ENCODE results near the gene PEX13.
"Not testable (repeated sequence)": the region's sequence is repeated elsewhere in the genome, so short reads cannot be mapped to it uniquely, and the experiment has no call there.

PEX13 gene

DNA sequence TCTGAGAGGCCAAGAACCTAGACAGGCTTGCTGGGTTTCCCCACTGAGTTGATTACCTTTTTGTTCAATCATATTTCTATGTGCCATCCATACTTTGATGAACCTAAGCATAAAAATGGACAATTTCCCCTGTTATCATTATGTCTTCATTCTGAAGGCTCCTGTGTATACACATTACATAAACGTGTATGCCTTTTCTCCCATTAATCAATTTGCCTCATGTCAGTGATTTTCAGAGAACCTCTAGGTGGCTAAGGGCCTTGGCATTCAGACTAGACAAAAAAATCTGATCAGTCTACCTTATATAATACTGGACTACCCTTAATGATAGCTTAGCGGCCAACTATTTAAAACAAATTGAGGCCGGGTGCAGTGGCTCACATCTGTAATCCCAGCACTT, 4.1 kb upstream of the PEX13 start:
- Histone ChIP-seq H3K4me2 (ENCODE audit: low read length) (no peak overlapping the region), H3K9me3 (replicated peaks; ENCODE audit: low read length) (no peaks in the 10 kb centered on the region), H3K36me3 (ENCODE audit: insufficient read depth, low read length) (no peaks in the 10 kb centered on the region), H3K4me3 (ENCODE audit: low read length) (no peak overlapping the region), H3K27me3 (ENCODE audit: control insufficient read depth, insufficient read depth, low read length) (no peaks in the 10 kb centered on the region), H3K9ac (ENCODE audit: low read depth, low read length) (no peak overlapping the region), H3K4me1 (ENCODE audit: control insufficient read depth, insufficient read depth, low read length) (peaks cover 20% of the 10 kb centered on the region)

DNA sequence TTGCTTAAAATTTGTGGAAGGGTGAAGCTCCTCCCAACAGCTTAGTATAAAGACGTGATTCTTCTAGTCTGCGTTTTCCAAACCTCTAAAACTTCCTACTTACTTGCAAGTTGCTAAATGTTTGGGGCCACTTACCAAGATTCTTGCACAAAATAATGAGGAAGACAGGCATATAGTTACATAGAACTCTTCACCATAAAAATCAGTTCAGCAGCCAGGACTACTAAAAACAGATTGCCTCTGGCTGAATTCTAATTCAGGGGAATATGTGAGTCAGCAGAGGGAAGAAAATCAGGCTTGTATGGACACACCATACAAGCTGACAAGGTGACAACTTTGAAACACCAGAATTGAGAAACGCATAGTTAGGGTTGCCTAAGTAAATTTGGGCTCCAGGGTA, 2.8 kb upstream of the PEX13 start:
- Histone ChIP-seq H3K9ac (ENCODE audit: low read depth, low read length) (no peak overlapping the region), H3K36me3 (ENCODE audit: insufficient read depth, low read length) (no peaks in the 10 kb centered on the region)

DNA sequence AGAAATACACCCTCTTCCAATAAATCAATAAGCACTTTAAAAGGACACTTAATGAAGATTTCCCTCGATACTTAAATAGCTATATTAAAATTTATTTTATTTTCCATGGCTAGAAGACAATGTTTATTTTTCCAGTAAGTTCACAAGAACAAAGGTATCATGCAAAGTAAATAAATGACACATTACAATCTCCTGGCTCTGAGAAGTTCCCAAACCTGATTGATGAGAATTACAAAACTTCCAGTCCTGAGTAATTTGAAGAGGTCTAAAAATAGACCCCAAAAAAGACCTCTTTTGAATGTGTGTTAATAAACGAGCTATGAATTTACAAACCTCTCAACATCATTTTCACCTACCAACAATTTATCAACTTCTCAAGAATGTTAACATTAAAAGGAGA, 1.5 kb upstream of the PEX13 start:
- H3K9ac ChIP-seq (ENCODE audit: low read depth, low read length) = peak overlapping the region; percentile 90
- peak overlapping the region; percentile 90 for H3K4me3 ChIP-seq (ENCODE audit: low read length)

More for the DNA sequence above, 2.8 kb upstream of the PEX13 start:
- Histone ChIP-seq H3K4me2 (ENCODE audit: low read length) (no peak overlapping the region), H3K4me1 (ENCODE audit: control insufficient read depth, insufficient read depth, low read length) (peaks cover 20% of the 10 kb centered on the region), H3K27me3 (ENCODE audit: control insufficient read depth, insufficient read depth, low read length) (no peaks in the 10 kb centered on the region), H3K9me3 (replicated peaks; ENCODE audit: low read length) (no peaks in the 10 kb centered on the region), H3K4me3 (ENCODE audit: low read length) (no peak overlapping the region)

DNA sequence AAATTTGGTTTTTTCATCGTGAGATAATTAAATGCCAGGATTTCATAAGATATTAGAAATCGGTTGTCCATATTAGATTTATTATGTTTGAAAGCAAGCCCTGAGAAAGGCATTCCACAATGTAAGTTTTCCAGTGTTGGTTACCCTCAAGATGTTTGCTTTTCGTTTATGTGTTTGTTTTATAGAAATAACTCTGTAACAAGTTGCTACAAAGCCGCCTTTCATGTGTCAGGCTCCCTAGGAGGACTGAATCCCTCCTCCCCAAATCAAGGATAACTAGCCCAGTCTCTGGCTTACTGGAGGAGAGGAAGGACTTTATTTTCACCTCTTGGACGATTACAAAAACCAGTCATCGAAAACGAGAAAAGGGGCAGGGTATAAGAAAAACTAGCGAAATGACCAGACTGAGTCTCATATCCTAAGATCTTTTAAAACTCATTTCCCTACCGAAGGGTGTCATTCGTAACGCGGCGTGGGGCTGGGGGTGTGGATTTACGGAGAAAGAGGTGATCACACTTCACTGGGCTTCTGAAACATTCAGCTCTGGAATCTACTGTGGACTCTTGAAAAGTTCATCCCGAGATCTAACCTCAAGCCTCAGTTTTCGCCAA, 1.0 kb upstream of the PEX13 start:
- H3K36me3 ChIP-seq (ENCODE audit: insufficient read depth, low read length) = peaks cover 7% of the 10 kb centered on the region
- H3K4me3 ChIP-seq (ENCODE audit: low read length) = peak overlapping the region; percentile 90
- H3K9me3 ChIP-seq (replicated peaks; ENCODE audit: low read length) = no peaks in the 10 kb centered on the region
- H3K4me2 ChIP-seq (ENCODE audit: low read length) = peak overlapping the region; percentile 84
- no peaks in the 10 kb centered on the region for H3K27me3 ChIP-seq (ENCODE audit: control insufficient read depth, insufficient read depth, low read length)
- H3K9ac ChIP-seq (ENCODE audit: low read depth, low read length) = peak overlapping the region; percentile 90
- peaks cover 16% of the 10 kb centered on the region for H3K4me1 ChIP-seq (ENCODE audit: control insufficient read depth, insufficient read depth, low read length)

More for the DNA sequence above, 1.5 kb upstream of the PEX13 start:
- peaks cover 1% of the 10 kb centered on the region for H3K36me3 ChIP-seq (ENCODE audit: insufficient read depth, low read length)
- H3K4me1 ChIP-seq (ENCODE audit: control insufficient read depth, insufficient read depth, low read length) = peaks cover 20% of the 10 kb centered on the region
- H3K9me3 ChIP-seq (replicated peaks; ENCODE audit: low read length) = no peaks in the 10 kb centered on the region
- H3K27me3 ChIP-seq (ENCODE audit: control insufficient read depth, insufficient read depth, low read length) = no peaks in the 10 kb centered on the region
- H3K4me2 ChIP-seq (ENCODE audit: low read length) = peak overlapping the region; percentile 84

DNA sequence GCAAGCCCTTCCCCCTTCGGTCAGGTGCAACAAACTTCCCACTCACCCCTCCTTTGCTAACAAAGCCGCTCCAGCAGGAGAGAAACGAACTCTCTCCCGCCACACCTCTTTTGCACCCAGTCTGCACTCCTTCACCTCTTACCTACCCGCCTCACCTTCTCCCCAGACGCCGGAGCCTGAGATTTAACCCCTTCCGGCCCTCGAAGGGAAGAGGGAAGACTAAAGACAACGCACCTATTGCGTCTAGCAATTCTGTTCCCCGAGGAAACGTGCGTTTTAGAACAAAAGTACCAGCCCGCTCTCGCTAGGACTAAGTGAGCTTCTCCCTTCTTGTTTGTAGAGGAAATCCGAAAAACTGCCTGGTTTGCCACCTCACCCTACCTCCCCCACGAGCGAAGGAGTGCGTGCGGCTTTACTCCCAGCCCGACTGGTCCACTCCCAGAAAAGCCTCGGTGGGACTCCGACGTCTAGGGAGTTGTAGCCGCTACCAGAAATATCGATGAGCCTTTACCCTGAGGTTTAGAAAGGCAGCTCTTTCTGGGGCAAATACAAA, 441 bp upstream of the PEX13 start:
- Histone ChIP-seq H3K9ac (ENCODE audit: low read depth, low read length) (peak overlapping the region; percentile 90), H3K36me3 (ENCODE audit: insufficient read depth, low read length) (peaks cover 7% of the 10 kb centered on the region), H3K4me1 (ENCODE audit: control insufficient read depth, insufficient read depth, low read length) (peaks cover 10% of the 10 kb centered on the region), H3K9me3 (replicated peaks; ENCODE audit: low read length) (no peaks in the 10 kb centered on the region), H3K4me2 (ENCODE audit: low read length) (peak overlapping the region; percentile 84), H3K4me3 (ENCODE audit: low read length) (peak overlapping the region; percentile 90), H3K27me3 (ENCODE audit: control insufficient read depth, insufficient read depth, low read length) (no peaks in the 10 kb centered on the region)

DNA sequence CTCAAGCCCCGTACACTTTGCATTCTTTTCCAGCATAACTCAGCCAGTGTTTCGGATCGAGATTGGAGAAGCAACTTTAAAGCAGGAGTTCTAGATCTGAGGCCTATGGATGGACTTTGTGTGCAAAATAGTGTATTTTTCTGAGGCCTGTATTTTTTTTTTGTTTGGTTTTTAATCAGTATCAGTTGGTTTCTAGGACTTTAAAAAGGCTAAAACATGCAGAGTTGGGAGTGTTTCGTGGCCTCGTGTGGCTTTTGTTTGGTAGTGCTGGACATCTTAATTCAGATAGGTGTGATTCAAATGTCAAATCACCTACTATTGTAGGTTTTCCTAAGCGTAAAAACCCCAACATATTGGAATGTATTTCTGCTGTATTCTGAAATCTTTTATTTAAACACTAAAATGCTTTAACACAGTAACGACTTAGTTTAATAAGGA, 817 bp downstream of the PEX13 start:
- Histone ChIP-seq H3K4me3 (ENCODE audit: low read length) (peak overlapping the region; percentile 90), H3K4me1 (ENCODE audit: control insufficient read depth, insufficient read depth, low read length) (peaks cover 5% of the 10 kb centered on the region), H3K9ac (ENCODE audit: low read depth, low read length) (peak overlapping the region; percentile 90), H3K27me3 (ENCODE audit: control insufficient read depth, insufficient read depth, low read length) (no peaks in the 10 kb centered on the region), H3K36me3 (ENCODE audit: insufficient read depth, low read length) (peaks cover 11% of the 10 kb centered on the region), H3K9me3 (replicated peaks; ENCODE audit: low read length) (no peaks in the 10 kb centered on the region), H3K4me2 (ENCODE audit: low read length) (peak overlapping the region; percentile 84)

DNA sequence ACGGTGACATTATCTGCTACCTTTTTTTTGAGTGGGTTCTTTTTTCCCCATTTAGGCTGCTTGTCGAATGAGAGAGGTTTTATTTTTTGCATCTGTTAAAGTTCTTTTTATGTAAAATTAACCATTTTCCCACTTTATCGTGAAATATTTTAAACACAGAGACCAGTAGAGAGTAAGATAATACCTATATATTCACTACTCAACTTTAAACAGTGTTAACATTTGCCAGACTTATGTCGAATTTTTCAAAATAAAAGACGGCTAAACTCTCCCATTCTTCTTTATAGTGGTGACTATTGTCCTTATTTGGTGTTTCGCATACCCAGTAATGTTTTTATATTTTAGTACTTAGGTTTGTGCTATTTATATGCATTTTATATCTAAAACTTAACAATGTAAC, 1.3 kb downstream of the PEX13 start:
- Histone ChIP-seq H3K4me2 (ENCODE audit: low read length) (peak overlapping the region; percentile 84), H3K4me1 (ENCODE audit: control insufficient read depth, insufficient read depth, low read length) (peaks cover 5% of the 10 kb centered on the region), H3K4me3 (ENCODE audit: low read length) (peak overlapping the region; percentile 90), H3K36me3 (ENCODE audit: insufficient read depth, low read length) (peaks cover 11% of the 10 kb centered on the region), H3K27me3 (ENCODE audit: control insufficient read depth, insufficient read depth, low read length) (no peaks in the 10 kb centered on the region), H3K9ac (ENCODE audit: low read depth, low read length) (peak overlapping the region; percentile 90), H3K9me3 (replicated peaks; ENCODE audit: low read length) (no peaks in the 10 kb centered on the region)

DNA sequence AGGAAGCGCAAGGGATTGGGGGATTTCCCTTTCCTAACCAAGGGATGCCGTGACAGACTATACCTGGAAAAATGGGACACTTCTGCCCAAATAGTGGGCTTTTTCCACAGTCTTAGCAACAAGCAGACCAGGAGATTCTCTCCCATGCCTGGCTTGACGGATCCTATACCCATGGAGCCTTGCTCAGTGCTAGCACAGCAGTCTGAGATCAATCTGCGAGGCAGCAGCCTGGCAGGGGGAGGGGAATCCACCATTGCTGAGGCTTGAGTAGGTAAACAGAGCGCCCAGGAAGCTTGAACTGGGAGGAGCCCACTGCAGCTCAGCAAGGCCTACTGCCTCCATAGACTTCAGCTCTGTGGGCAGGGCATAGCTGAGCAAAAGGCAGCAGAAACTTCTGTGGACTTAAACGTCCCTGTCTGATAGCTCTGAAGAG, 3.7 kb downstream of the PEX13 start:
- H3K4me2 ChIP-seq (ENCODE audit: low read length) = no peak overlapping the region
- peaks cover 3% of the 10 kb centered on the region for H3K4me1 ChIP-seq (ENCODE audit: control insufficient read depth, insufficient read depth, low read length)
- no peak overlapping the region for H3K4me3 ChIP-seq (ENCODE audit: low read length)
- no peaks in the 10 kb centered on the region for H3K27me3 ChIP-seq (ENCODE audit: control insufficient read depth, insufficient read depth, low read length)
- peaks cover 11% of the 10 kb centered on the region for H3K36me3 ChIP-seq (ENCODE audit: insufficient read depth, low read length)
- no peaks in the 10 kb centered on the region for H3K9me3 ChIP-seq (replicated peaks; ENCODE audit: low read length)
- H3K9ac ChIP-seq (ENCODE audit: low read depth, low read length) = no peak overlapping the region

DNA sequence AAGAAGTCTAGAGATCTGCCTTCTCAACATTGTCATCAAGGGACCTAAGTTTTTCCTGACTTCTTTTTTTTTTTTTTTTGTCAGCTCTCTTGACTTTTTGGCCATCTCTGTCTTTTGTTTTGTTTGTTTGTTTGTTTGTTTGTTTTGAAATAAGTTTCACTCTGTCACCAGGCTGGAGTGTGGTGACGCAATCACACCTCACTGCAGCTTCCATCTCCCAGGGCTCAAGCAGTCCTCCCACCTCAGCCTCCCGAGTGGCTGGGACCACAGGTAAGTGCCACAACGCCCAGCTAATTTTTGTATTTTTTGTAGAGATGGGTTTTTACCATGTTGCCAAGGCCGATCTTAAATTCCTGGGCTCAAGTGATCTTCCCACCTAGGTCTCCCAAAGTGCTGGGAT, 6.2 kb downstream of the PEX13 start:
- Histone ChIP-seq H3K9ac (ENCODE audit: low read depth, low read length) (no peak overlapping the region), H3K4me2 (ENCODE audit: low read length) (no peak overlapping the region), H3K36me3 (ENCODE audit: insufficient read depth, low read length) (peaks cover 14% of the 10 kb centered on the region), H3K27me3 (ENCODE audit: control insufficient read depth, insufficient read depth, low read length) (no peaks in the 10 kb centered on the region), H3K4me1 (ENCODE audit: control insufficient read depth, insufficient read depth, low read length) (no peaks in the 10 kb centered on the region), H3K9me3 (replicated peaks; ENCODE audit: low read length) (no peaks in the 10 kb centered on the region), H3K4me3 (ENCODE audit: low read length) (no peak overlapping the region)

DNA sequence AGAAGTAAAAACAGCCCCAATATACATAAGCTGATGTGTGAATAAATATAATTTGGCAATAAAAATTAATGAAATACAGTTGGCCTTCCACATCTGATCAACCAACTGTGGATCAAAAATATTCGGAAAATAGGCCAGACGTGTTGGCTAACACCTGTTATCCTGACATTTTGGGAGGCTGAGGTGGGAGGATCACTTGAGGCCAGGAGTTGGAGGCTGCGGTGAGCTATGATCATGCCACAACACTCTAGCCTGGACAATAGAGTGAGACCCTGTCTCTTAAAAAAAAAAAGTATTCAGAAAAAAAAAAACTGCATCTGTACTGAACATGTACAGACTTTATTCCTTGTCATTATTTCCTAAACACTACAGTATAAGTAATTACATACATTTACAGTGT, 12.0 kb downstream of the PEX13 start:
- Histone ChIP-seq H3K36me3 (ENCODE audit: insufficient read depth, low read length) (peaks cover 32% of the 10 kb centered on the region), H3K9ac (ENCODE audit: low read depth, low read length) (no peak overlapping the region), H3K9me3 (replicated peaks; ENCODE audit: low read length) (no peaks in the 10 kb centered on the region), H3K27me3 (ENCODE audit: control insufficient read depth, insufficient read depth, low read length) (no peaks in the 10 kb centered on the region), H3K4me2 (ENCODE audit: low read length) (no peak overlapping the region), H3K4me3 (ENCODE audit: low read length) (no peak overlapping the region), H3K4me1 (ENCODE audit: control insufficient read depth, insufficient read depth, low read length) (no peaks in the 10 kb centered on the region)

DNA sequence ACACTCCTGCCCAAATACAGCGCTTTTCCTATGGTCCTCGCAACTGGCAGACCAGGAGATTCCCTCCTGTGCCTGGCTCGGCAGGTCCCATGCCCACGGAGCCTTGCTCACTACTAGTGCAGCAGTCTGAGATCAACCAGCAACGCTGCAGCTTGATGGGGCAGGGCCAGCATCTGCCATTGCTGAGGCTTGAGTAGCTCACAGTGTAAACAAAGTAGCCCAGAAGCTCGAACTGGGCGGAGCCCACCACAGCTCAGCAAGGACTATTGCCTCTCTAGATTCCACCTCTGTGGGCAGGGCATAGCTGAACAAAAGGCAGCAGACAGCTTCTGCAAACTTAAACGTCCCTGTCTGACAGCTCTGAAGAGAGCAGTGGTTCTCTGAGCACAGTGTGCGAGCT, 17.1 kb downstream of the PEX13 start:
- H3K4me1 ChIP-seq (ENCODE audit: control insufficient read depth, insufficient read depth, low read length); H3K27me3 ChIP-seq (ENCODE audit: control insufficient read depth, insufficient read depth, low read length); H3K4me2 ChIP-seq (ENCODE audit: low read length); H3K9me3 ChIP-seq (replicated peaks; ENCODE audit: low read length); H3K9ac ChIP-seq (ENCODE audit: low read depth, low read length); H3K4me3 ChIP-seq (ENCODE audit: low read length): not testable (repeated sequence)
- H3K36me3 ChIP-seq (ENCODE audit: insufficient read depth, low read length) = peaks cover 40% of the 10 kb centered on the region

DNA sequence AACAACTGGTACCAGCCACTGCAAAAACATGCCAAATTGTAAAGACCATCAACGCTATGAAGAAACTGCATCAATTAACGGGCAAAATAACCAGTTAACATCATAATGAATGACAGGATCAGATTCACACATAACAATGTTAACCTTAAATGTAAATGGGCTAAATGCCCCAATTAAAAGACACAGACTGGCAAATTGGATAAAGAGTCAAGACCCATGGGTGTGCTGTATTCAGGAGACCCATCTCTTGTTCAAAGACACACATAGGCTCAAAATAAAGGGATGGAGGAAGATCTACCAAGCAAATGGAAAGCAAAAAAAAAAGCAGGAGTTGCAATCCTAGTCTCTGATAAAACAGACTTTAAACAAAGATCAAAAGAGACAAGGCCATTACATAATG, 19.1 kb downstream of the PEX13 start:
- H3K27me3 ChIP-seq (ENCODE audit: control insufficient read depth, insufficient read depth, low read length); H3K4me3 ChIP-seq (ENCODE audit: low read length); H3K4me1 ChIP-seq (ENCODE audit: control insufficient read depth, insufficient read depth, low read length); H3K9ac ChIP-seq (ENCODE audit: low read depth, low read length); H3K4me2 ChIP-seq (ENCODE audit: low read length); H3K9me3 ChIP-seq (replicated peaks; ENCODE audit: low read length): not testable (repeated sequence)
- peaks cover 34% of the 10 kb centered on the region for H3K36me3 ChIP-seq (ENCODE audit: insufficient read depth, low read length)

Measured in skeletal muscle satellite cell (primary cell).